Natural killer cell treated with Interleukin-12 subunit alpha and Interleukin-12 subunit beta and Interleukin-15 and Interleukin-18, amount 100 ng/mL, for 72 hours (primary cell): ENCODE data around the gene SNAI1. TPM values are rescaled to one million over a fixed set of nuclear protein-coding genes. Genes with fewer than 3 reads are reported as not detected.
"Not testable (repeated sequence)": the region's sequence is repeated elsewhere in the genome, so short reads cannot be mapped to it uniquely, and the experiment has no call there.

Experiments used
- ATAC-seq, 2 donors: fragments of 150-1000 bp; cut with Tn5 transposase in 1 of 2; sonication (Bioruptor Pico), chemical (Tn5 transposase) in 1 of 2; 2 replicates each; pipeline ENCODE4 v1.10.0; 2021
- DNase-seq: peaks from one replicate; pipeline ENCODE4 v3.0.0; 2022; ENCODE audit warnings: low spot score
- H3K27ac Mint-ChIP-seq, 2 donors: 1 replicate in 1 of 2; 2 replicates in 1 of 2; pipeline ENCODE4 v1.8.0; 2022; ENCODE audit warnings: mixed read lengths in 2 of 2, mild to moderate bottlenecking in 1 of 2, moderate library complexity in 1 of 2
- H3K27me3 Mint-ChIP-seq, 2 donors: 1 replicate in 1 of 2; 2 replicates in 1 of 2; pipeline ENCODE4 v1.8.0; 2022; ENCODE audit warnings: mixed read lengths in 2 of 2
- H3K36me3 Mint-ChIP-seq: one replicate; pipeline ENCODE4 v1.8.0; 2022; ENCODE audit warnings: mixed read lengths
- H3K4me1 Mint-ChIP-seq, 2 donors: 1 replicate in 1 of 2; 2 replicates in 1 of 2; pipeline ENCODE4 v1.8.0; 2022; ENCODE audit warnings: low read depth in 2 of 2, mixed read lengths in 2 of 2, mild to moderate bottlenecking in 1 of 2
- H3K4me3 Mint-ChIP-seq: one replicate; pipeline ENCODE4 v1.8.0; 2022; ENCODE audit warnings: mixed read lengths
- H3K9me3 Mint-ChIP-seq: 2 replicates; pipeline ENCODE4 v1.8.0; 2022; ENCODE audit warnings: mixed read lengths
- total RNA-seq, 2 donors: library from RNA; stranded (reverse); gene quantifications; one replicate each; pipeline ENCODE4 v1.2.3, GENCODE V29; 2022

Gene SNAI1
- total RNA-seq, 2 donors from 2014 or later, result 0.71 to 1.3 TPM

DNA sequence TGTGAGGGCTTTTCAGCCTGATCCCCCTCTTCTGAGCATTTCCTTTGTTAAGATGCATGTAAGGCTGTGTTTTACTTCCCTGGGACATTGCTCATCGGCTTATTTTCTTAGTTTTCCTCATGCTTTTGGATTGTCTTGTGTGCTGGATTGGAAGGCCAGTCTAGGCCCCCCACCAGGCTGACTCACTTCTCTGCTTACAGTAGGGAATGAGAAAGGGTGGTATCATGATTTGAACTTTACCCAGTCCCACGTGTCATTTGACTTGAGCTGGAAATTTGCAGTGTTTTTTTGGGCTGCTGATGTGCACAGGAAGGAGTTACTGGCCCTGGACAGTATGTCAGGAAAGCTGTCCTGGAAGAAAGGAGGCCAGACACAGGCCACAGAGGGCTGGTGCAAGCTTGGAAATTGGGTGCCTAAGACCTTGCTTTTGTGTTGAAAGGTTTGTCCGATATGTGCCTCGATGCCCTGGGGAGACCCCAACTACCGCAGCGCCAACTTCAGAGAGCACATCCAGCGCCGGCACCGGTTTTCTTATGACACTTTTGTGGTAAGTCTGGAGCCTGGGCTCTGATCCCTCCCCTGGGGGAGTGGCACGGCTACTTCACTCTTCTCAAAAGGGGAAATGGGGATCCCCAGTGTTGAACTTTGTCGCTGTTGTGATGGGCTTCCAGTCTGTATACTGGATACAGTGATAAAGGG lies 33.8 kb upstream of the SNAI1 start:
- DNase-seq (no peak), ATAC-seq (no peak)
- Mint-ChIP-seq H3K9me3 (no peaks in the 10 kb centered on the region), H3K27me3 (no peaks in the 10 kb centered on the region), H3K4me1 (peaks cover 15 to 17% of the 10 kb centered on the region in 2 donors), H3K4me3 (no peak overlapping the region), H3K36me3 (peaks cover 36% of the 10 kb centered on the region), H3K27ac (peak overlapping the region in 1 of 2 donors; percentile 24)

DNA sequence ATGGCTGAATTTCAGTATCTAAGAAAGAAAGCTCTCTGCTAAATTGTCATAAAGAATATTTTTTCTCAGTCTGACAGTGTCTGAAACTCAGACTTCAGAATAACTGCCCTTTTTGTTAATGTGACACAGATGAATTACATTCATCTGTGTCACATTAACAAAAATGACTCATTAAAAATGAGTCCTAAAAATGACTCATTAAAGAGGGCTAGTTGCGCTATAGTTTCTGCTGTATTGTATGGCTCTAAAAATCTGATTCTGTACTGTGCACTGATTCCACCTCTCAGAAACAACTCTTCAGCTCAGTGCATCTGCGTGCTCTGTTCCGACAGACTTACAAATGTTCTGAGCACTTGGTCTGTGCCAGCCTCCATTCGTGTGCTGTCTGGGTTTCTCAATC lies 31.6 kb upstream of the SNAI1 start:
- H3K36me3 Mint-ChIP-seq, result peaks cover 42% of the 10 kb centered on the region
- no peaks in the 10 kb centered on the region for H3K9me3 Mint-ChIP-seq
- no peak overlapping the region for H3K4me3 Mint-ChIP-seq
- H3K27ac Mint-ChIP-seq, result peak overlapping the region; percentile 46 to 76
- no peak for DNase-seq
- peak in 1 of 2 donors; percentile 78 for ATAC-seq
- peaks cover 10 to 17% of the 10 kb centered on the region in 2 donors for H3K4me1 Mint-ChIP-seq
- no peaks in the 10 kb centered on the region for H3K27me3 Mint-ChIP-seq

DNA sequence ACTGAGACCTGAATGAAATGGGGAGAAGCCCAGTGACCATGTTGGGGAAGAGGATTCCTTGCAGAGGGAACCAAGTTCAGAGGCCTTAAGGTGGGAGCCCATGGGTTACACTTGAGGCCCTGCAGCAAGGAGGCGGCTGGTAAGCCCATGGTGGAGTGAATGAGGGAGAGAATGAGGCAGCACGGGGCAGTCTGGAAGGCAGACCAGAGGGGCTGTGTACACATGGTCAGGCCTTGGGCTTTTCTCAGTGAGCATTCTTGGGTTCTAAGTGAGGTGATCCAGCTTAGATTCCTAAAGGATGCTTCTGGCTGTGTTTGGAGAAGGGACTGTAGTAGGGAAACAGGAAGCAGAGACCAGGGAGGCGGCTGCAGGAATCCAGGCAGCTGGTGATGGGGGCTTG lies 27.6 kb upstream of the SNAI1 start:
- DNase-seq (no peak), ATAC-seq (no peak)
- Mint-ChIP-seq H3K27me3 (no peaks in the 10 kb centered on the region), H3K4me3 (no peak overlapping the region), H3K27ac (no peak overlapping the region), H3K4me1 (peaks cover 7 to 25% of the 10 kb centered on the region in 2 donors), H3K9me3 (no peaks in the 10 kb centered on the region), H3K36me3 (peaks cover 16% of the 10 kb centered on the region)

DNA sequence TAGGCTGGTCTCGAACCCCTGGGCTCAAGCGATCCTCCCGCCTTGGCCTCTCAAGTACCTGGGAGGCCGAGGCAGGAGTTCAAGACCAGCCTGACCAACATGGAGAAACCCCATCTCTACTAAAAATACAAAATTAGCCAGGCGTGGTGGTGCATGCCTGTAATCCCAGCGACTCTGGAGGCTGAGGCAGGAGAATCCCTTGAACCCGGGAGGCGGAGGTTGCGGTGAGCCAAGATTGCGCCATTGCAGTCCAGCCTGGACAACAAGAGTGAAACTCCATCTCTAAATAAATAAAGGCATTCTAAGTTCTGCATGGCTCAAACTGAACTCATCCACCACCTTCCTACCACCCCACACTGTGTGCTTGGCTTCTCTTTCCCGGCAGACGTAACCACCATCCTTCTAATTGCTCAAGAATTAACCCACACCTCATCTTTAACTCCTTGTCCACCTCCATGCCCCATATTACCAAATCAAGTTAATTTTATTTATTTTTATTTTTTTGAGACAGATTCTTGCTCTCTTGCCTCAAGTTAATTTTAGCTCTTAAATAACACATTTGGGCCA lies 26.9 kb upstream of the SNAI1 start:
- not testable (repeated sequence) for DNase-seq, H3K27me3 Mint-ChIP-seq, H3K27ac Mint-ChIP-seq, H3K9me3 Mint-ChIP-seq, ATAC-seq, H3K4me3 Mint-ChIP-seq
- peaks cover 7 to 23% of the 10 kb centered on the region in 2 donors for H3K4me1 Mint-ChIP-seq
- peaks cover 16% of the 10 kb centered on the region for H3K36me3 Mint-ChIP-seq

DNA sequence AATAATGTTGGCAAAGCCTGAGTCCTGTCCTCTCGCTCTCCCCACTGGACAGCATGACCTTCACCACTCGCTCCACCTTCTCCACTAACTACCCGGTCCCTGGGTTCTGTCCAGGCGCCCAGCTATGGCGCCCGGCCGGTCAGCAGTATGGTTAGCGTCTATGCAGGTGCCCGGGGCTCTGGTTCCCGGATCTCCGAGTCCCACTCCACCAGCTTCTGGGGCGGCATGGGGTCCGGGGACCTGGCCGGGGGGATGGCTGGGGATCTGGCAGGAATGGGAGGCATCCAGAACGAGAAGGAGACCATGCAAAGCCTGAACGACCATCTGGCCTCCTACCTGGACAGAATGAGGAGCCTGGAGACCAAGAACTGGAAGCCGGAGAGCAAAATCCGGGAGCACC lies 26.1 kb upstream of the SNAI1 start:
- H3K27me3 Mint-ChIP-seq, result no peaks in the 10 kb centered on the region
- peak overlapping the region; percentile 52 for H3K4me3 Mint-ChIP-seq
- DNase-seq (no peak), ATAC-seq (no peak)
- H3K36me3 Mint-ChIP-seq, result peaks cover 16% of the 10 kb centered on the region
- no peaks in the 10 kb centered on the region for H3K9me3 Mint-ChIP-seq
- peaks cover 4 to 17% of the 10 kb centered on the region in 2 donors for H3K4me1 Mint-ChIP-seq
- H3K27ac Mint-ChIP-seq, result peak overlapping the region in 1 of 2 donors; percentile 88

DNA sequence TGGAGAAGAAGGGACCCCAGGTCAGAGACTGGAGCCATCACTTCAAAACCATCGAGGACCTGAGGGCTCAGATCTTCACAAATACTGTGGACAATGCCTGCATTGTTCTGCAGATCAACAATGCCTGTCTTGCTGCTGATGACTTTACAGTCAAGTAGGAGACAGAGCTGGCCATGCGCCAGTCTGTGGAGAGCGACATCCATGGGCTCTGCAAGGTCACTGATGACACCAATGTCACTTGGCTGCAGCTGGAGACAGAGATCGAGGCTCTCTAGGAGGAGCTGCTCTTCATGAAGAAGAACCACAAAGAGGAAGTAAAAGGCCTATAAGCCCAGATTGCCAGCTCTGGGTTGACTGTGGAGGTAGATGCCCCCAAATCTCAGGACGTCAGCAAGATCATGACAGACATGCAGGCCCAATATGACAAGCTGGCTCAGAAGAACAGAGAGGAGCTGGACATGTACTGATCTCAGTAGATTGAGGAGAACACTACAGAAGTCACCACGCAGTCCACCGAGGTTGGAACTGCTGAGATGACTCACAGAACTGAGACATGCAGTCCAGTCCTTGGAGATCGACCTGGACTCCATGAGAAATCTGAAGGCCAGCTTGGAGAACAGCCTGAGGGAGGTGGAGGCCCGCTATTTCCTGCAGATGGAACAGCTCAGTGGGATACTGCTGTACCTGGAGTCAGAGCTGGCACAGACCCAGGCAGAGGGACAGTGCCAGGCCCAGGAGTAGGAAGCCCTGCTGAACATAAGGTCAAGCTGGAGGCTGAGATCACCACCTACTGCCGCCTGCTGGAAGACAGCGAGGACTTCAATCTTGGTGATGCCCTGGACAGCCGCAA lies 25.5 kb upstream of the SNAI1 start:
- H3K9me3 Mint-ChIP-seq, DNase-seq, H3K27me3 Mint-ChIP-seq, ATAC-seq: not testable (repeated sequence)
- peak overlapping the region; percentile 52 for H3K4me3 Mint-ChIP-seq
- H3K36me3 Mint-ChIP-seq, result peaks cover 12% of the 10 kb centered on the region
- peaks cover 4 to 17% of the 10 kb centered on the region in 2 donors for H3K4me1 Mint-ChIP-seq
- peak overlapping the region; percentile 43 to 88 for H3K27ac Mint-ChIP-seq

DNA sequence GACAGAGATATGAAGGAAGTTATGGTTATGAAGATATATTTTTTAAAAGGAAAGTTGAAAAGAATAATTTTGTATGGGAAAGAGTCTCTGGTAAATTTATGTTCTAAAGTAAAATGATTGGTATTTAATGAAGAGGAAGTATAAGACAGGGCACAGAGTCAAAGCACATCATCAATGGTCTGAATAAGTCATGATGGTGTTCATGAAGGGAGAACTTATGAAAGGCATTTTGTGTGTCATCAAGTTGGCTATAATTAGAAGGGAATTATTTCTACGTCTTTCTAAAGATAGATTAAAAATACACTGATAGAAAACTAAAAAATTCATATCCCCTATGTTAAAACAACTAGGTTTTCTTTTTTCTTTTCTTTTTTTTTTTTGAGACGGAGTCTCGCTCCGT lies 21.4 kb upstream of the SNAI1 start:
- H3K27ac Mint-ChIP-seq, result no peak overlapping the region
- no peaks in the 10 kb centered on the region for H3K9me3 Mint-ChIP-seq
- H3K36me3 Mint-ChIP-seq, result no peaks in the 10 kb centered on the region
- H3K27me3 Mint-ChIP-seq, result no peaks in the 10 kb centered on the region
- no peak for DNase-seq
- H3K4me1 Mint-ChIP-seq, result peaks cover 4 to 17% of the 10 kb centered on the region in 2 donors
- no peak for ATAC-seq
- no peak overlapping the region for H3K4me3 Mint-ChIP-seq

DNA sequence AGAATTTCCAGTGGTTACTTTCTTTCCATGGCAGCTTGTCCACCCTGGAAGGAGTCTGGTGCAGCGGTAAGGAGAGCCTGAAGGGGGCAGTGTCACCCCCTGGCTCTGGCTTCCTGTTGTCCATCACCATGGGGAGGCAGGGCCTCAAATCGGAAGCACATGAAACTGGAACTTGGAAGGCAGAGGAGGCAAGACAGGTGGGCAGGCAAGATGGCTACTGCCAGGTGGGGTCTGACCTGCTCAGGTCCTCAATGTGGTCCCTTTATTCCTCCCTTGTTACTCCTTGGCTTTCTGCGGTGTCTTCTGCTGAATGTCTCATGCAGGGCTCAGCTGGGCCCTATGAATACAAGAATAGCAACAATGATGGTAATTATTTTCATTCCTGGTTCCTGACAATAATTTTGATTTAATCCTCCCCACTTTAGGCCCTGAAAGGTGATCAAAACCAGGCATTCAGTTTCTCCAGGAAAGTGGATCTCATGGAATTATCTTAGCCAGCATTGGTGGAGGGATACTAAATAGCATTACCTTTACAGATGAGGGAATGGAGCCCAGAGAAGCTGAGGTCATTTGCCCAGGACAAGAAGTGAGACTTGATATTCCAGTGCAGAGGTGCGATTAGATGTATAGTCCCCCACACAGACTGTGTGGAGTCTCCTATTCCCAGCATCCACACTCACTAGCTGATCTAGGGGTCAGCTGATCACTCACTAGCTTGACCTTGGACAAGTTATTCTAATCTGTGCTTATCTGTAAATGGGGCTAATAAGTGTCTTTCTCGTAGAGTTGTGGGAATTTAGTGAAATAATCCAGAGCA lies 17.6 kb upstream of the SNAI1 start:
- peaks cover 0 to 2% of the 10 kb centered on the region in 2 donors for H3K4me1 Mint-ChIP-seq
- no peaks in the 10 kb centered on the region for H3K27me3 Mint-ChIP-seq
- H3K4me3 Mint-ChIP-seq, result no peak overlapping the region
- DNase-seq (no peak), ATAC-seq (peak in 1 of 2 donors; percentile 52)
- no peaks in the 10 kb centered on the region for H3K36me3 Mint-ChIP-seq
- no peaks in the 10 kb centered on the region for H3K9me3 Mint-ChIP-seq
- H3K27ac Mint-ChIP-seq, result no peak overlapping the region

DNA sequence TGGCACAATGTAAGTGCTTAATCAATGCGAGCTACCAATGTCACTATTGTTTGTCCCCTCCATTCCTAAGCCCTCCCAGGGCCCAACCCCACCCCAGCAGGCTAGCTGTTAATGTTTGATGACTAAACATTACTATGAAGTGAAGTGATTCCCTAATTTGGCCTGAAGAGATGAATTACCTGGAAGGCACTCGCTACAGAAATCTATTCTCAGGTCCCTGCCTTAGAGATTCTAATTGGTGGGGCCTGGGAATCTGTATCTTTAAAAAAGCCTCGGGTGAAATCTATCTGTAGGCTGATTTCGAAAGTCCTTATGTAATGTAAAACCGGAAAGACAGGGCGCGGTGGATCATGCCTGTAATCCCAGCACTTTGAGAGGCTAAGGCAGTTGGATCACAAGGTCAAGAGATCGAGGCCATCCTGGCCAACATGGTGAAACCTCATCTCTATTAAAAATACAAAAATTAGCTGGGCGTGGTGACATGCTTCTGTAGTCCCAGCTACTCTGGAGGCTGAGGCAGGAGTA lies 16.9 kb upstream of the SNAI1 start:
- no peak overlapping the region for H3K4me3 Mint-ChIP-seq
- DNase-seq (no peak), ATAC-seq (no peak)
- H3K36me3 Mint-ChIP-seq, result no peaks in the 10 kb centered on the region
- no peaks in the 10 kb centered on the region for H3K27me3 Mint-ChIP-seq
- no peak overlapping the region for H3K27ac Mint-ChIP-seq
- H3K9me3 Mint-ChIP-seq, result no peaks in the 10 kb centered on the region
- H3K4me1 Mint-ChIP-seq, result peaks cover 0 to 2% of the 10 kb centered on the region in 2 donors

DNA sequence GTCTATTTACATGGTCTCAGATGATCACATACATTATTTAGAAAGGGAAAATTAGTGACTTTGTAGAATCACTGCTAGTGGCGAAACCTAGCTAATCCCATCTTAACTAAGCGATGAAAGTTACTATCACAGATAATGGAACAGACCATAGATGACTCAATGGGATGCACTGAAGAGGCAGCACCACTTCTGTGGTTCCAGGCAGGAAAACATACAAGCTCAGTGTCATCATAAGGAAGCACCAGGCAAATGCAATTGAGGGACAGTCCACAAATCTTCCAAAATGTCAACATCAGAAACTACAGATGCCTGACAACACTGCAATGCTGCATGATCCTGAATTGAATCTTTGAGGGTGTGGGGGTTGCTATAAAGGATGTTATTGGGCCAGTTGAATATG lies 15.9 kb upstream of the SNAI1 start:
- H3K27me3 Mint-ChIP-seq, result no peaks in the 10 kb centered on the region
- H3K4me1 Mint-ChIP-seq, result peaks cover 0 to 2% of the 10 kb centered on the region in 2 donors
- no peak overlapping the region for H3K4me3 Mint-ChIP-seq
- no peak overlapping the region for H3K27ac Mint-ChIP-seq
- no peaks in the 10 kb centered on the region for H3K9me3 Mint-ChIP-seq
- ATAC-seq (no peak), DNase-seq (no peak)
- H3K36me3 Mint-ChIP-seq, result no peaks in the 10 kb centered on the region

DNA sequence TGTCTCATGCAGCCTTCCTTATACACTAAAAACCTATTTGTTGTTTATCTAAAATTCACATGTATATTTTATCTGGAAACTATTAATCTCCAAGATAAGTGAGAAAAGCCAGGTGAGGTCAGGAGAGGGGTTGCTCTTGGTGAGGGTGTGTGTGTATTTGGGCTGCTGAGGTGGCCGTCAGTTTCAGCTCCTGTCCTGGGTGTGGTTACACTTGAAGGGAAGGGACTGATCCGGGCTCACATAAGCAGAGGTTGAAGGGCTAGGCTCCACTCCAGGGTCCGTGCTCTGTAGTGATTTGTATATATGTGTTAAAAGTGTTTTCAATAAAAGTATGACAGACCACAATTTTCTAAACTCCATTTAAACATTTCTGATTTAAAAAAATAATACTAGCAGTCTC lies 13.5 kb upstream of the SNAI1 start:
- ATAC-seq (no peak), DNase-seq (no peak)
- Mint-ChIP-seq H3K9me3 (no peaks in the 10 kb centered on the region), H3K27ac (no peak overlapping the region), H3K4me3 (no peak overlapping the region), H3K27me3 (no peaks in the 10 kb centered on the region), H3K36me3 (no peaks in the 10 kb centered on the region), H3K4me1 (peaks cover 0 to 2% of the 10 kb centered on the region in 2 donors)

DNA sequence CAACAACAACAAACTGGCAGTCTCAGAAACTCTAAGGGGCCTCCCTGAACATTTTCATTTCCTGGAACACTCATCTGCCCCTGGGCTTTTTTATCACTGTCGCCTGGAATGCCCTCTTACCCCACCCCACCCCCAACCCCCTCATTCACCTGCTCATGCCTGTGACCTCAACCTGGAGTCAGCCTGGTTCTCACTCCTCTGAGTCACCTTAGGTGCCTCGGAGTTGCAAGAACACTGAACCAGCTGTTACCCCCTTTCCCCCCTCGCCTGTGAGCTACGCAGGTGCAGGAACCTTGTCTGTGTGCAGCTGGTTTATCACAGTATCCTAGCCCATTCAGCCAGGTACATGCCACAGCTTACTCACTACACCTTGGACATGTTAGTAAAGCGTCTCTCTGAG lies 12.8 kb upstream of the SNAI1 start:
- DNase-seq, result no peak
- no peak overlapping the region for H3K27ac Mint-ChIP-seq
- ATAC-seq, result no peak
- no peaks in the 10 kb centered on the region for H3K9me3 Mint-ChIP-seq
- H3K36me3 Mint-ChIP-seq, result no peaks in the 10 kb centered on the region
- no peak overlapping the region for H3K4me3 Mint-ChIP-seq
- no peaks in the 10 kb centered on the region for H3K27me3 Mint-ChIP-seq
- H3K4me1 Mint-ChIP-seq, result peaks cover 0 to 2% of the 10 kb centered on the region in 2 donors

DNA sequence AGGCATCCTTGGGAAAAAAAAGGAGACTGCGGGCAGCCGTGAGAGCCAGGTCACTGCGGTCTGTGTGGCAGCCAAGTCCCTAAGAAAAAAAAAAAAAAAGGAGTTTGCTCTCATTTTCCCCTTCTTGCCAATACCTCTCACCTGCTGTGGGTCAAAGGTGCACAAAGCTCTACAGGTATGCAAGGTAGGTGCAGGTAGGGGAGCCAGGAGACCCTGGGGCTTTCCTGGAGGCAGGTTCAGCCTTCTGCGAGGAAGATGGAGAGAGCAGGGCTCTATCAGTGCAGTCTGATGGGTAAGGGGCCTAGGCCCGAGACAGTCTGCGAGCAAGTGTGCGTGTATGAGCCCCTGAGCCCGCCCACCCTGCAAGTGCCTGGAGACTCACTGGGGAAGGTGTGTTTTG lies 12.3 kb upstream of the SNAI1 start:
- Mint-ChIP-seq H3K4me3 (no peak overlapping the region), H3K27ac (no peak overlapping the region), H3K9me3 (no peaks in the 10 kb centered on the region), H3K4me1 (peaks cover 0 to 2% of the 10 kb centered on the region in 2 donors), H3K27me3 (no peaks in the 10 kb centered on the region), H3K36me3 (no peaks in the 10 kb centered on the region)
- DNase-seq (no peak), ATAC-seq (no peak)
